HG03196 (cell line): ENCODE results near the gene SLC4A9.

Experiments
- ATAC-seq: cut with Tn5 transposase; IDR thresholded peaks from one replicate; pipeline ENCODE4 v1.9.1; 2021; ENCODE audit not compliant: unreplicated experiment

SLC4A9 gene

GRCh38 chr5:140360101-140360500 is at the start of gene SLC4A9:
TSS of gene SLC4A9 (plus strand) at chr5:140360194. CDS start at chr5:140360237, 43 bp downstream.
- no peak for ATAC-seq

DNA sequence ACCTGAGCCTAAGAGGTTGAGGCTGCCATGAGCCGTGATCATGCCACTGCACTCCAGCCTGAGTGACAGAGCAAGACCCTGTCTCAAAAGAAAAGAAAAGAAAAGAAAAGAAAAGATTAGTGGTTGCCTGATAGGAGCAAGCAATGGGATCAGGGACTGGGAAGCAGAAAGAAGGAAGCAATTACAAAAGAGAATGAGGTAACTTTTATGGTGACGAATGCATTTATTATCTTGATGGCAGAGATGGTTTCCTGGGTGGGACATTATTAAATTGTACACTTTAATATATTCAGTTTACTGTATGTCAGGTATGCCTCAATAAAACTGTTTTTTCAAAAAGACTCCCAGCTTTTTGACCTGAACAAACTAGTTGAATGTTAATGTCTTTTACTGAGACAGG is 49.6 kb upstream of the SLC4A9 start:
- no peak for ATAC-seq

GRCh38 chr5:140311011-140311467 is 49.0 kb upstream of the SLC4A9 start:
- no peak for ATAC-seq

- no peak for ATAC-seq
Observed at GRCh38 chr5:140312067-140312790, 47.8 kb upstream of the SLC4A9 start.

GRCh38 chr5:140312791-140313189 is 47.2 kb upstream of the SLC4A9 start:
- no peak for ATAC-seq

GRCh38 chr5:140317859-140318258 is 42.1 kb upstream of the SLC4A9 start:
- ATAC-seq, result no peak

- ATAC-seq, result no peak
Observed at GRCh38 chr5:140318792-140319191, 41.2 kb upstream of the SLC4A9 start.

- ATAC-seq, result no peak
Observed at GRCh38 chr5:140319833-140320232, 40.2 kb upstream of the SLC4A9 start.

DNA sequence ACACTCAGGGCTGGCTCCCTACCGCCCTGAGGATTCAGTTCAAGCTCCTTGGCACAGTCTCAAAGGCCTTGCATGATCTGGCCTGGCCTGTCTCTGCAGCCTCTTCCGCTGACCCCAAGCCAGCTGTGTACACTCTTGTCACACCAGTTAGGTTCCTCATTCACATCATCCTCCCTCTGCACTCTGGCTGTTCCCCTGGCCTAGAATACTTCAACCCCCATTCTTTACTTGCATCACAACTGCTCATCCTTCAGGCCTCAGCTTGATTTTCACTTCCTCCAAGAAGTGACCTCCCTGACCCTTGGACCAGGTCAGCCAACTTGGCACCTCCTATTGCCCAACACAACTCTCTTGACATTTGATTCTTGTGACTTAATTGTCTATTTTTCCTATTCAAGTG is 38.2 kb upstream of the SLC4A9 start:
- no peak for ATAC-seq

GRCh38 chr5:140322751-140323731 is 37.0 kb upstream of the SLC4A9 start:
- ATAC-seq, result no peak

DNA sequence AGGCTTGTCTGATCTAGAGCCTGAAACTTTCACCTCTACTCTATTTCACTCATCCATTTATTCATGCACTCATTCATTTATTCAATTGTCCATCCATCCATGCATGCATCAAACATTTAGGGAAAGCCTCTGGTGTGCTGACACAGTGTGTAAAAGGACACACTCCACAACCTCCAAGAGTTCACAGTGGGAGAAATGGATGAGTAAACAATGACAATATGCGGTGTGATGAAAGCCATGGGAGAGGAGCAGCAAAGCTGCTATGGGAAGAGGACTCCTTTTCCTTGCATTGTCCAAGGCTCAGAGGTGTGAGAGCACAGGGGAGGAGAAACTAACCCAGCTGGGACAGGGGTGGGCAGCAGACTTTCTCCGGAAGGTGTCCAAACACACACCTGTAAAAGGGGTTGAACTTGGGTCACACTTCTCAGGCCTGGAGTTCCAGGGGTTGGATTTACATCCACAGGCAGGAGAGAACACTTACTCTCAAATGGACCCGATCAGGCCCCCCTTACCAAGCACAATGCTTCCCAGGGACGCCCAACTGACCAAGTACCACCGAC is 35.9 kb upstream of the SLC4A9 start:
- no peak for ATAC-seq

GRCh38 chr5:140324617-140325241 is 35.3 kb upstream of the SLC4A9 start:
- ATAC-seq, result no peak

DNA sequence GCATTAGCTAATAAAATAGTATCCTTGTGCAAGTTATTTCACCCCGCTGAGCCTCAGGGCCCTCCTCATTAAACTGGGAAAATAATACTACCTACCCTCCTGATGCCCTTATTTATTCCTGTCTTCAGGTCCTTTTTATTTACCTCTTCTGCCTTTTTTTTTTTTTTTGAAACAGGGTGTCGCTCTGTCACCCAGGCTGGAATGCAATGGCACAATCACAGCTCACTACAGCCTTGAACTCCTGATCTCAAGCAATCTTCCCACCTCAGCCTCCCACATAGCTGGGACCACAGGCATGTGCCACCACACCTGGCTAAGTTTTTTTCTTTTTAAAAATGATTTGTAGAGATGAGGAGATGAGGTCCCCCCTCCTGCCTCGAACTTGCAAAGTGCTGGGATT is 34.5 kb upstream of the SLC4A9 start:
- no peak for ATAC-seq

DNA sequence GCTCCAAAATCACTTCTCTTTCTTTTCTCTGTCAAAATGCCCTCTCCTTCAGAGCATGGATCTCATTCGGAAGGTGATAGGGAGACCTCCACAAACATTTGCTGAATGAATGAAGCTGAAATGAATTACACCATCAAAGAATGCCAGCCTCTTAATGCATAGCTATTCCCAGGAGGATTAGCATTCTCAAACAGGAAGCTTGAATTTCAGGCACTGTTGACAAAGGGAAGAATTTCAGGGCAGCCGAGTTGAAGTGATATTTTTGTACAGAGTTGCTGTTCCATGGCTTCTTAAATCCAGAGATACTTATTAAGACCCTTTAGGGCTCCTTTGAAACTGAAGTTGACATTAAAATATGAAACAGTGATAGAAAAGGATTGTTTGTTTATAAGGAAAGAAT is 32.4 kb upstream of the SLC4A9 start:
- no peak for ATAC-seq

GRCh38 chr5:140328036-140328764 is 31.8 kb upstream of the SLC4A9 start:
- no peak for ATAC-seq

GRCh38 chr5:140329739-140330481 is 30.1 kb upstream of the SLC4A9 start:
- ATAC-seq, result no peak

- no peak for ATAC-seq
Observed at GRCh38 chr5:140331638-140332037, 28.4 kb upstream of the SLC4A9 start.

DNA sequence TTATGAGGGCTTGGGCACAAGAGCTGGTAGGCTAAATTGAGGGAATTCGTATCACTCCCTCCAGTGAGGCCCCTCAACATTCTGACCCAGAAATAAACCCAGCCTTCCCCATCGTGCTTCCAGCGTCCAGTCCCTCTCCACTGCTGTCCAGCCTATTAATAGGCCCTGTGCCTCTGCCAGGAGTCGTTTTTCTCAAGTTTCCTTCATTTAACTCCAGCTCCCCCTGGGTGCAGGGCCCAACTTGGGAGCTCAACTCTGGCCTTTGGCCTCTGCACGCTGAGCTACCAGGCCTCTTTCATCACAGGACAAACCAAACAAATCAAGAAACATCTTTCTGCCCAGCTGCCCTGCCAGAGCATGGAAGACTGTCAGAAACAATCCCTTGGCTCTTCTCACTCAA is 23.6 kb upstream of the SLC4A9 start:
- no peak for ATAC-seq

DNA sequence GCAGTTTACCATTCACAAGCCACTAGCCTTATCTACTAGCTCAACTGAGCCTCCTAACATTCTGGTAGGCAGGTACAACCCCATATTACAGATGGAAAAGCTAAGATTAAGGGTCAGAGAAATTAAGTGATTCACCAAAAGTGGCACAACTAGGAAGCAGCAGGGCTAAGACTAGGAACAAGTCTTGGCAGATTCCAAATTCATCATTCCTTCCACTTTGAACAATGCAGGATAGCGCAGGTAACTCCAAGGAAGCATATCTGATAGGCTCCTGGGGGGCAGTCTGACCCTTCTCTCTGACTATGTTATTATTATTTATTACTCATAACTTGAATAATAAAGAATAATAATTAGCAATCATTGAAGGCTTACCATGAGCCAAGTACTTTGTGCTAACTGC is 22.1 kb upstream of the SLC4A9 start:
- no peak for ATAC-seq

GRCh38 chr5:140338336-140338735 is 21.7 kb upstream of the SLC4A9 start:
- ATAC-seq, result no peak
